Lower leg skin (tissue), 4 donors: Measurements from ENCODE around the gene ABTB2. TPM values are rescaled to one million over a fixed set of nuclear protein-coding genes. Genes with fewer than 3 reads are reported as not detected.

ENCODE experiments used
- DNase-seq, 2 donors: peaks; one replicate each; pipeline ENCODE4 v3.0.0-alpha.2; 2019; ENCODE audit warnings: low spot score in 2 of 2
- H3K4me3 ChIP-seq: fragments of 200-600 bp; sonication (generic); 2 replicates; pipeline ENCODE4 v1.5.1; 2017; ENCODE audit warnings: mild to moderate bottlenecking, low read depth; ENCODE audit not compliant: poor library complexity, severe bottlenecking
- CTCF ChIP-seq, 3 donors: fragments of 450-650 bp; IDR thresholded peaks; one replicate each; pipeline ENCODE4 v1.5.1; 2016; ENCODE audit warnings: antibody characterized with exemption in 3 of 3, mild to moderate bottlenecking in 3 of 3, moderate library complexity in 2 of 3
- POLR2A ChIP-seq, 2 donors: fragments of 450-650 bp; IDR thresholded peaks; one replicate each; pipeline ENCODE4 v1.6.1; 2016 to 2017; ENCODE audit warnings: antibody characterized with exemption in 2 of 2, mild to moderate bottlenecking in 1 of 2, moderate library complexity in 1 of 2
- WGBS, 2 donors: methylation state at CpG; one replicate each; pipeline ENCODE4 v1.1.5; 2018; 5-methylcytosine and 5-hydroxymethylcytosine counted together
- intact Hi-C: fragments of 100-400 bp; cut with DNase I; formaldehyde crosslinking; loops from one replicate; pipeline ENCODE4 v1.15.0; 2023; ENCODE audit warnings: low total_unique reads
- total RNA-seq, 4 donors: library from RNA; depleted of rRNA; stranded (reverse); fragments of >200 nt; gene quantifications; one replicate each; pipeline ENCODE4 v1.1.0, GENCODE V29; 2016

The ABTB2 gene
- total RNA-seq, 4 donors from 2014 or later: 6.1 to 24.2 (median 11.1) TPM

GRCh38 chr11:34359548-34359891 is 1.7 kb upstream of the ABTB2 start:
- TF ChIP-seq POLR2A (IDR thresholded peaks at IDR 0.05): no peak
- TF ChIP-seq CTCF (IDR thresholded peaks at IDR 0.05): no peak
- 1 to 3% methylated on average over 4 of the region's 4 CpGs for WGBS, 2 donors
- H3K4me3 ChIP-seq: no peak overlapping the region
- no peak for DNase-seq
- intact Hi-C loops: loop anchor here (2.0 to 5.0 kb wide), 2 partner anchors 185 to 362 kb away; no protein-coding TSS in a partner anchor

GRCh38 chr11:34358728-34359547 is 1.1 kb upstream of the ABTB2 start:
- DNase-seq: peak; percentile 80 to 94
- H3K4me3 ChIP-seq: peak overlapping the region; percentile 10
- WGBS, 2 donors: 0% methylated on average over 23 to 29 of the region's 39 CpGs
- TF ChIP-seq POLR2A (IDR thresholded peaks at IDR 0.05) (no peak), CTCF (IDR thresholded peaks at IDR 0.05) (peak in 1 of 3 donors; percentile 22)
- intact Hi-C loops: loop anchor here (2.0 to 5.0 kb wide), 2 partner anchors 184 to 362 kb away; no protein-coding TSS in a partner anchor

GRCh38 chr11:34358258-34358727 is 483 bp upstream of the ABTB2 start:
- WGBS, 2 donors: 0 to 1% methylated on average over 25 of the region's 25 CpGs
- TF ChIP-seq CTCF (IDR thresholded peaks at IDR 0.05): no peak
- no peak for TF ChIP-seq POLR2A (IDR thresholded peaks at IDR 0.05)
- peak; percentile 49 to 90 for DNase-seq
- intact Hi-C loops: loop anchor here (2.0 to 5.0 kb wide), 2 partner anchors 183 to 361 kb away; no protein-coding TSS in a partner anchor
- peak overlapping the region; percentile 10 for H3K4me3 ChIP-seq

GRCh38 chr11:34356913-34357700 is 703 bp downstream of the ABTB2 start:
- WGBS, 2 donors: 0% methylated on average over 22 to 40 of the region's 83 CpGs
- no peak for TF ChIP-seq CTCF (IDR thresholded peaks at IDR 0.05)
- TF ChIP-seq POLR2A (IDR thresholded peaks at IDR 0.05): no peak
- intact Hi-C loops: loop anchor here (5.0 kb wide), 1 partner anchor 360 kb away; no protein-coding TSS in a partner anchor
- H3K4me3 ChIP-seq: peak overlapping the region; percentile 41
- DNase-seq: peak; percentile 43 to 92

- DNase-seq: no peak
- TF ChIP-seq POLR2A (IDR thresholded peaks at IDR 0.05): no peak
- no peak for TF ChIP-seq CTCF (IDR thresholded peaks at IDR 0.05)
- intact Hi-C loops: loop anchor here (5.0 kb wide), 1 partner anchor 359 kb away; no protein-coding TSS in a partner anchor
- 3 to 8% methylated on average over 19 of the region's 19 CpGs for WGBS, 2 donors
- peak overlapping the region; percentile 2 for H3K4me3 ChIP-seq
Observed at GRCh38 chr11:34356576-34356912, 1.3 kb downstream of the ABTB2 start.
